Endothelial cell of umbilical vein (primary cell): ENCODE results near the gene ACAD9.

Experiments
- CTCF ChIP-seq, 2 donors: IDR thresholded peaks; 1 replicate in 1 of 2; 2 replicates in 1 of 2; pipeline ENCODE4 v1.5.1; 2011; ENCODE audit warnings: low read length in 2 of 2, mild to moderate bottlenecking in 2 of 2, moderate library complexity in 2 of 2, control low read depth in 1 of 2, inconsistent platforms in 1 of 2, low read depth in 1 of 2; ENCODE audit not compliant: insufficient read depth in 1 of 2; ENCODE audit errors: extremely low read depth in 1 of 2
- EZH2 ChIP-seq: IDR thresholded peaks from 2 replicates; pipeline ENCODE4 v1.6.1; 2012; ENCODE audit warnings: borderline replicate concordance, low read depth, mild to moderate bottlenecking, moderate library complexity, low read length, inconsistent platforms; ENCODE audit not compliant: severe bottlenecking
- POLR2A ChIP-seq: IDR thresholded peaks from 2 replicates; pipeline ENCODE4 v1.6.1; 2012; ENCODE audit warnings: low read depth, mild to moderate bottlenecking, control low read depth, low read length
- TF ChIP-seq, protein P1 (sequence below): IDR thresholded peaks from 2 replicates; pipeline ENCODE4 v1.6.1; 2011; ENCODE audit not compliant: insufficient read depth, insufficient read length

- TF ChIP-seq CTCF (IDR thresholded peaks at IDR 0.05; ENCODE audit: extremely low read depth in 1 of 2, insufficient read depth in 1 of 2, low read depth in 1 of 2, low read length in 2 of 2) (no peak), POLR2A (no peak), EZH2 (no peak)
- TF ChIP-seq, protein P1, sequence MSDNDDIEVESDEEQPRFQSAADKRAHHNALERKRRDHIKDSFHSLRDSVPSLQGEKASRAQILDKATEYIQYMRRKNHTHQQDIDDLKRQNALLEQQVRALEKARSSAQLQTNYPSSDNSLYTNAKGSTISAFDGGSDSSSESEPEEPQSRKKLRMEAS = no peak
Observed at GRCh38 chr3:128914966-128915645, 35.7 kb downstream of the ACAD9 start.
